DND-41 (cell line): Measurements from ENCODE around the gene AUTS2.

ENCODE experiments used
- ATAC-seq: fragments of 200-7000 bp; cut with Tn5 transposase; 3 replicates; pipeline ENCODE4 v1.9.1; 2021; ENCODE audit warnings: low read depth; ENCODE audit not compliant: insufficient read depth
- DNase-seq: peaks from one replicate; pipeline ENCODE4 v3.0.0-alpha.2; 2020
- H2AFZ ChIP-seq: 2 replicates; pipeline ENCODE4 v1.6.0; 2012; ENCODE audit warnings: low read depth, low read length
- H3K27ac ChIP-seq: 2 replicates; pipeline ENCODE4 v1.5.1; 2012; ENCODE audit warnings: low read length, inconsistent platforms
- H3K27me3 ChIP-seq: fragments of 200-600 bp; sonication (generic); 2 replicates; pipeline ENCODE4 v1.6.0; 2012; ENCODE audit warnings: low read length, mild to moderate bottlenecking, inconsistent platforms; ENCODE audit not compliant: insufficient read depth, poor library complexity
- H3K36me3 ChIP-seq: 2 replicates; pipeline ENCODE4 v1.5.1; 2012; ENCODE audit warnings: low read length, inconsistent platforms; ENCODE audit not compliant: insufficient read depth
- H3K4me1 ChIP-seq: 2 replicates; pipeline ENCODE4 v1.5.1; 2012; ENCODE audit warnings: mild to moderate bottlenecking, low read length; ENCODE audit not compliant: insufficient read depth
- H3K4me2 ChIP-seq: 2 replicates; pipeline ENCODE4 v1.6.0; 2012; ENCODE audit warnings: mild to moderate bottlenecking, moderate library complexity, low read length, inconsistent platforms; ENCODE audit not compliant: insufficient read depth
- H3K4me3 ChIP-seq, 2 experiments: fragments of 200-600 bp in 1 of 2; shearing (Covaris generic) in 1 of 2; 2 replicates each; pipeline ENCODE4 v1.5.1; 2012 to 2016; ENCODE audit warnings: inconsistent platforms in 2 of 2, low read length in 2 of 2, mild to moderate bottlenecking in 2 of 2, low read depth in 1 of 2, moderate library complexity in 1 of 2
- H3K79me2 ChIP-seq: 2 replicates; pipeline ENCODE4 v1.6.0; 2012; ENCODE audit warnings: low read length, inconsistent platforms; ENCODE audit not compliant: insufficient read depth
- H3K9ac ChIP-seq: 2 replicates; pipeline ENCODE4 v1.6.0; 2012; ENCODE audit warnings: low read depth, mild to moderate bottlenecking, inconsistent platforms, low read length, moderate library complexity
- H3K9me3 ChIP-seq: 2 replicates; pipeline ENCODE4 v1.5.1; 2012; ENCODE audit warnings: low read length, moderate library complexity, mild to moderate bottlenecking, inconsistent platforms; ENCODE audit not compliant: insufficient read depth, severe bottlenecking
- H4K20me1 ChIP-seq: 2 replicates; pipeline ENCODE4 v1.6.0; 2012; ENCODE audit warnings: low read length; ENCODE audit not compliant: insufficient read depth
- CTCF ChIP-seq: IDR thresholded peaks from 2 replicates; pipeline ENCODE4 v1.5.1; 2012; ENCODE audit warnings: borderline replicate concordance, low read length, moderate library complexity, mild to moderate bottlenecking; ENCODE audit not compliant: poor library complexity, severe bottlenecking; ENCODE audit errors: extremely low read depth
- EZH2 ChIP-seq: IDR thresholded peaks from 3 replicates; pipeline ENCODE4 v1.6.1; 2012; ENCODE audit warnings: borderline replicate concordance, low read depth, mild to moderate bottlenecking, moderate library complexity, low read length, inconsistent platforms; ENCODE audit not compliant: severe bottlenecking

The AUTS2 gene

GRCh38 chr7:69953136-69954067 lies 355.1 kb downstream of the AUTS2 start:
- Histone ChIP-seq H3K9ac (peak overlapping the region; percentile 45), H4K20me1 (no peaks in the 10 kb centered on the region), H3K27ac (peak overlapping the region; percentile 92), H3K4me2 (peak overlapping the region; percentile 60), H3K27me3 (no peaks in the 10 kb centered on the region), H3K9me3 (no peaks in the 10 kb centered on the region), H3K4me1 (peaks cover 46% of the 10 kb centered on the region), H3K79me2 (peaks cover 17% of the 10 kb centered on the region), H2AFZ (peak overlapping the region; percentile 53; the same call in 1 of the 2 replicates), H3K4me3 (peak overlapping the region in 1 of 2 experiments; percentile 41; a peak in 2 of 4 replicates), H3K36me3 (no peaks in the 10 kb centered on the region)
- DNase-seq (peak; percentile 53), ATAC-seq (peak; percentile 90)
- TF ChIP-seq CTCF (no peak), EZH2 (no peak)

GRCh38 chr7:69956541-69956940 lies 358.3 kb downstream of the AUTS2 start:
- H3K4me1 ChIP-seq, result peaks cover 46% of the 10 kb centered on the region
- H4K20me1 ChIP-seq, result no peaks in the 10 kb centered on the region
- no peak overlapping the region for H3K9ac ChIP-seq
- H3K9me3 ChIP-seq, result no peaks in the 10 kb centered on the region
- no peak overlapping the region for H3K4me2 ChIP-seq
- H3K27ac ChIP-seq, result no peak overlapping the region
- no peak for DNase-seq
- TF ChIP-seq EZH2 (no peak), CTCF (no peak)
- ATAC-seq, result no peak
- no peak overlapping the region for H3K4me3 ChIP-seq
- H3K36me3 ChIP-seq, result no peaks in the 10 kb centered on the region
- no peak overlapping the region for H2AFZ ChIP-seq
- no peaks in the 10 kb centered on the region for H3K27me3 ChIP-seq
- peaks cover 17% of the 10 kb centered on the region for H3K79me2 ChIP-seq

GRCh38 chr7:69957661-69958060 lies 359.4 kb downstream of the AUTS2 start:
- TF ChIP-seq CTCF (no peak), EZH2 (no peak)
- H3K79me2 ChIP-seq, result peaks cover 17% of the 10 kb centered on the region
- H3K36me3 ChIP-seq, result no peaks in the 10 kb centered on the region
- no peaks in the 10 kb centered on the region for H3K27me3 ChIP-seq
- no peak overlapping the region for H3K4me3 ChIP-seq
- H3K9me3 ChIP-seq, result no peaks in the 10 kb centered on the region
- ATAC-seq, result no peak
- H2AFZ ChIP-seq, result no peak overlapping the region
- no peak overlapping the region for H3K9ac ChIP-seq
- peaks cover 46% of the 10 kb centered on the region for H3K4me1 ChIP-seq
- no peak overlapping the region for H3K4me2 ChIP-seq
- no peak for DNase-seq
- H3K27ac ChIP-seq, result no peak overlapping the region
- H4K20me1 ChIP-seq, result no peaks in the 10 kb centered on the region
